Panc1 (cell line): Measurements from ENCODE around the gene F8A1. TPM values are rescaled to one million over a fixed set of nuclear protein-coding genes. Genes with fewer than 3 reads are reported as not detected.
"Not testable (repeated sequence)": the region's sequence is repeated elsewhere in the genome, so short reads cannot be mapped to it uniquely, and the experiment has no call there.

Experiments used
- ATAC-seq: fragments of 200-7000 bp; cut with Tn5 transposase; 2 replicates; pipeline ENCODE4 v1.9.1; 2020; ENCODE audit warnings: mild to moderate bottlenecking, moderate library complexity
- Bru-seq: library from RNA; stranded (reverse); fragments of 400-500 nt; gene quantifications from one replicate; lab custom pipeline; 2021; lab: Mats Ljungman, UMichigan
- BruChase-seq, 2 experiments: library from RNA; stranded (reverse); fragments of 400-500 nt; gene quantifications; one replicate each; lab custom pipeline; 2021; lab: Mats Ljungman, UMichigan
- BruUV-seq: library from RNA; stranded (reverse); fragments of 400-500 nt; replicated peaks from 2 replicates; lab custom pipeline; 2021; lab: Mats Ljungman, UMichigan
- CTCF ChIA-PET: fragments of 300-600 bp; sonication (Branson Sonifier 250); formaldehyde crosslinking; loops from one replicate; lab custom pipeline; 2022; ENCODE audit warnings: antibody characterized with exemption; lab: Charles Lee
- POLR2A ChIA-PET: fragments of 300-600 bp; sonication (Branson Sonifier 250); formaldehyde crosslinking; loops from one replicate; lab custom pipeline; 2022; ENCODE audit warnings: antibody characterized with exemption; lab: Charles Lee
- DNase-seq: peaks from one replicate; pipeline ENCODE4 v3.0.0-alpha.2; 2010; ENCODE audit warnings: low read depth, low spot score
- H3K27ac ChIP-seq: 2 replicates; pipeline ENCODE4 v1.5.1; 2011; ENCODE audit warnings: mild to moderate bottlenecking, low read length, inconsistent platforms
- H3K27me3 ChIP-seq: fragments of 200-500 bp; sonication (Bioruptor generic); 2 replicates; pipeline ENCODE4 v1.6.0; 2014; ENCODE audit warnings: low read length, inconsistent platforms; ENCODE audit not compliant: control insufficient read depth, insufficient read depth
- H3K36me3 ChIP-seq: fragments of 200-500 bp; sonication (Bioruptor generic); 2 replicates; pipeline ENCODE4 v1.5.1; 2014; ENCODE audit warnings: inconsistent platforms, mild to moderate bottlenecking, low read length, moderate library complexity; ENCODE audit not compliant: control insufficient read depth, insufficient read depth
- H3K4me1 ChIP-seq: 2 replicates; pipeline ENCODE4 v1.5.1; 2011; ENCODE audit warnings: inconsistent platforms, mild to moderate bottlenecking, low read length, moderate library complexity; ENCODE audit not compliant: control insufficient read depth, insufficient read depth
- H3K4me3 ChIP-seq, 2 experiments: 2 replicates each; pipeline ENCODE4 v1.5.1; 2011 to 2012; ENCODE audit warnings: low read depth in 2 of 2, low read length in 2 of 2, mild to moderate bottlenecking in 2 of 2, inconsistent platforms in 1 of 2, moderate library complexity in 1 of 2
- H3K9me3 ChIP-seq: fragments of 200-500 bp; sonication (Bioruptor generic); 2 replicates; pipeline ENCODE4 v1.5.1; 2014; ENCODE audit warnings: low read depth, mild to moderate bottlenecking, inconsistent platforms, low read length, moderate library complexity; ENCODE audit not compliant: control insufficient read depth, insufficient read depth
- CTCF ChIP-seq: fragments of 450-650 bp; IDR thresholded peaks from 2 replicates; pipeline ENCODE4 v1.5.1; 2017; ENCODE audit warnings: mild to moderate bottlenecking
- POLR2AphosphoS5 ChIP-seq: IDR thresholded peaks from 2 replicates; pipeline ENCODE4 v1.6.1; 2012; ENCODE audit warnings: mild to moderate bottlenecking, low read depth, low read length, moderate library complexity
- REST ChIP-seq, 2 experiments: IDR thresholded peaks; 2 replicates each; pipeline ENCODE4 v1.6.1; 2011 to 2012; ENCODE audit warnings: low read depth in 2 of 2, control low read depth in 1 of 2, low read length in 1 of 2, mild to moderate bottlenecking in 1 of 2, moderate library complexity in 1 of 2; ENCODE audit not compliant: insufficient read depth in 1 of 2
- SIN3A ChIP-seq: IDR thresholded peaks from 2 replicates; pipeline ENCODE4 v1.6.1; 2012; ENCODE audit warnings: low read depth, mild to moderate bottlenecking, low read length, moderate library complexity, borderline replicate concordance; ENCODE audit not compliant: insufficient read depth
- TCF7L2 ChIP-seq: IDR thresholded peaks from 2 replicates; pipeline ENCODE4 v1.6.1; 2011; ENCODE audit warnings: mild to moderate bottlenecking, low read depth, low read length, inconsistent platforms
- in situ Hi-C: cut with HindIII; loops from 2 replicates; pipeline ENCODE4 v1.10.0; 2016; ENCODE audit warnings: low sequenced_read_pairs, low pct_unique_long_range_greater_than_20kb
- intact Hi-C: fragments of 100-400 bp; cut with micrococcal nuclease; formaldehyde crosslinking; loops from one replicate; pipeline ENCODE4 v1.10.0; 2022; ENCODE audit not compliant: unreplicated experiment
- long read RNA-seq: library from polyadenylated mRNA; unstranded; transcript quantifications from one replicate; pipeline ENCODE4 v2.0.0, GENCODE V29; 2021; ENCODE audit not compliant: unreplicated experiment
- polyA plus RNA-seq: library from polyadenylated mRNA; unstranded; fragments of >200 nt; gene quantifications from one replicate; pipeline ENCODE4 v1.2.1, GENCODE V29; 2012; ENCODE audit warnings: missing spikeins; ENCODE audit not compliant: insufficient read length
- total RNA-seq: library from RNA; stranded (reverse); gene quantifications from one replicate; pipeline ENCODE4 v1.2.1, GENCODE V29; 2021; ENCODE audit not compliant: unreplicated experiment

F8A1 gene
- 122 TPM for total RNA-seq
- polyA plus RNA-seq: 93.2 TPM
- percentile 73 among the genes with signal in this experiment for Bru-seq, nascent RNA
- BruChase-seq, experiment 1, labeled RNA remaining after a 2-hour chase: percentile 95 among the genes with signal in this experiment
- percentile 96 among the genes with signal in this experiment for BruChase-seq, experiment 2, labeled RNA remaining after a 6-hour chase
- long read RNA-seq, transcript F8A1-201 (1 exons, 1,713 nt): major isoform, 591 of 593 reads
- long read RNA-seq, partial matches to known transcripts: 0 of 593 reads
- long read RNA-seq, other reads (novel, unspliced or antisense): 2 of 593 reads

- in situ Hi-C loops, intact Hi-C loops, H3K4me1 ChIP-seq, CTCF ChIA-PET, H3K27me3 ChIP-seq, BruUV-seq, POLR2A ChIA-PET, DNase-seq, H3K36me3 ChIP-seq, H3K9me3 ChIP-seq, H3K27ac ChIP-seq: not testable (repeated sequence)
- H3K4me3 ChIP-seq: peak within 1 kb of the TSS; percentile 41 to 57
- ATAC-seq: peak; percentile 92
These were observed at the start of gene F8A1 for GRCh38 chrX:154886069-154886788. Gene F8A1 (plus strand): TSS chrX:154886355. CDS start chrX:154886375, 20 bp downstream.

GRCh38 chrX:154840856-154841255 lies 45.3 kb upstream of the F8A1 start:
- BruUV-seq: no TSS peak
- POLR2A ChIA-PET: no interaction called here
- intact Hi-C loops: loop anchor here (10.0 kb wide), 1 partner anchor 86 kb away; the partner anchor contains the start of gene GAB3
- Histone ChIP-seq H3K27ac (no peak overlapping the region), H3K27me3 (no peaks in the 10 kb centered on the region), H3K36me3 (no peaks in the 10 kb centered on the region), H3K4me3 (no peak overlapping the region), H3K9me3 (peaks cover 5% of the 10 kb centered on the region; the same call in 1 of the 2 replicates), H3K4me1 (no peaks in the 10 kb centered on the region)
- TF ChIP-seq CTCF (peak; percentile 56; the same call in 1 of the 2 replicates), TCF7L2 (no peak)
- peak; percentile 48 for DNase-seq
- in situ Hi-C loops: loop anchor here (25.0 kb wide), 1 partner anchor 179 kb away; the partner anchor contains the start of gene CTAG2
- CTCF ChIA-PET: interaction anchor here (1.3 kb wide), 1 partner anchor 92 kb away, joined by 4 read pairs; no protein-coding TSS in a partner anchor
- peak; percentile 85 for ATAC-seq

- ATAC-seq (no peak), DNase-seq (no peak)
- no peak for TF ChIP-seq REST (IDR thresholded peaks at IDR 0.05; ENCODE audit: insufficient read depth in 1 of 2, low read depth in 2 of 2, low read length in 1 of 2)
- no peak for TF ChIP-seq SIN3A
- no peak for TF ChIP-seq CTCF
- no peak for TF ChIP-seq POLR2AphosphoS5
- no peak for TF ChIP-seq TCF7L2
- Histone ChIP-seq H3K27me3 (no peaks in the 10 kb centered on the region), H3K36me3 (no peaks in the 10 kb centered on the region), H3K9me3 (no peaks in the 10 kb centered on the region; the same call in 1 of the 2 replicates), H3K27ac (no peak overlapping the region), H3K4me1 (no peaks in the 10 kb centered on the region), H3K4me3 (no peak overlapping the region)
- intact Hi-C loops: no loop called here
- ChIA-PET POLR2A (no interaction called here), CTCF (no interaction called here)
- in situ Hi-C loops: no loop called here
- no TSS peak for BruUV-seq
These were observed 35.1 kb upstream of the F8A1 start for GRCh38 chrX:154850957-154851611.
